K562 (cell line): ENCODE data around the gene DUSP16. TPM values are rescaled to one million over a fixed set of nuclear protein-coding genes. Genes with fewer than 3 reads are reported as not detected.

ENCODE experiments used
- ATAC-seq: fragments of 200-7000 bp; cut with Tn5 transposase; 3 replicates; pipeline ENCODE4 v1.9.1; 2020; ENCODE audit warnings: moderate library complexity
- BruUV-seq: library from RNA; stranded (reverse); fragments of 400-500 nt; replicated peaks from 2 replicates; lab custom pipeline; 2021; lab: Mats Ljungman, UMichigan
- CTCF ChIA-PET: fragments of 300-600 bp; formaldehyde crosslinking; extraction: SDS; loops from one replicate; lab custom pipeline; 2021; ENCODE audit warnings: low intra/inter-chr PET ratio; lab: Yijun Ruan, JAX
- POLR2A ChIA-PET: fragments of 300-600, 350-650 bp; sonication (Branson Sonifier 250); formaldehyde crosslinking; extraction: SDS; loops from one replicate; lab custom pipeline; 2021; ENCODE audit warnings: antibody characterized with exemption, inconsistent platforms; lab: Yijun Ruan, JAX
- DNase-seq, 4 experiments: peaks; one replicate each; pipeline versions ENCODE4 v3.0.0 to v3.0.0-alpha.2; 2011 to 2018; ENCODE audit warnings: low spot score in 3 of 4, mixed read lengths in 3 of 4; ENCODE audit errors: extremely low read depth in 1 of 4
- FAIRE-seq: peaks from 2 replicates; lab custom pipeline; 2011; peaks lifted over from hg19 to GRCh38; lab: Jason Lieb, UNC
- H2AFZ ChIP-seq: 2 replicates; pipeline ENCODE4 v1.6.0; 2011; ENCODE audit warnings: low read depth, low read length, control low read depth, inconsistent platforms
- H3K27ac ChIP-seq: fragments of 200-600 bp; 3 replicates; pipeline ENCODE4 v1.8.0; 2011; ENCODE audit warnings: low read depth, mild to moderate bottlenecking, control low read depth, inconsistent platforms, low read length, moderate library complexity, mixed read lengths; ENCODE audit errors: extremely low read depth
- H3K27me3 ChIP-seq, 2 experiments: fragments of 300-600 bp in 1 of 2; 2 replicates in 1 of 2; 3 replicates in 1 of 2; pipeline versions ENCODE4 v1.6.0 to v1.8.0; 2011; ENCODE audit warnings: inconsistent platforms in 2 of 2, low read length in 2 of 2, mild to moderate bottlenecking in 1 of 2, mixed read lengths in 1 of 2, moderate library complexity in 1 of 2; ENCODE audit not compliant: control insufficient read depth in 2 of 2, insufficient read depth in 2 of 2
- H3K36me3 ChIP-seq: fragments of 300-600 bp; 3 replicates; pipeline ENCODE4 v1.8.0; 2011; ENCODE audit warnings: mild to moderate bottlenecking, low read length, inconsistent platforms; ENCODE audit not compliant: control insufficient read depth, insufficient read depth
- H3K4me1 ChIP-seq, 2 experiments: fragments of 200-600 bp in 1 of 2; replicated peaks in 1 of 2; 2 replicates in 1 of 2; 3 replicates in 1 of 2; pipeline versions ENCODE4 v1.5.1 to v1.8.0; 2011; ENCODE audit warnings: inconsistent platforms in 2 of 2, low read length in 2 of 2, mild to moderate bottlenecking in 1 of 2, mixed read lengths in 1 of 2, moderate library complexity in 1 of 2; ENCODE audit not compliant: control insufficient read depth in 2 of 2, insufficient read depth in 2 of 2
- H3K4me2 ChIP-seq: 2 replicates; pipeline ENCODE4 v1.6.1; 2011; ENCODE audit warnings: low read length, control low read depth, inconsistent platforms, mixed read lengths; ENCODE audit not compliant: insufficient read depth
- H3K4me3 ChIP-seq: fragments of 200-600 bp; sonication (generic), shearing (Covaris generic); 2 replicates; pipeline ENCODE4 v1.5.1; 2016; ENCODE audit warnings: control low read depth, inconsistent platforms
- H3K79me2 ChIP-seq: fragments of 200-600 bp; 3 replicates; pipeline ENCODE4 v1.8.0; 2011; ENCODE audit warnings: low read length, inconsistent platforms; ENCODE audit not compliant: control insufficient read depth, insufficient read depth
- H3K9ac ChIP-seq, 2 experiments: 2 replicates each; pipeline versions ENCODE4 v1.6.0 to v1.6.1; 2011; ENCODE audit warnings: low read depth in 2 of 2, low read length in 2 of 2, control low read depth in 1 of 2, inconsistent platforms in 1 of 2, mild to moderate bottlenecking in 1 of 2, mixed read lengths in 1 of 2; ENCODE audit not compliant: insufficient read depth in 1 of 2
- H3K9me1 ChIP-seq: one replicate; pipeline ENCODE4 v1.6.0; 2011; ENCODE audit warnings: inconsistent platforms, mild to moderate bottlenecking, low read length, moderate library complexity; ENCODE audit not compliant: control insufficient read depth, insufficient read depth
- H3K9me3 ChIP-seq: replicated peaks from 2 replicates; pipeline ENCODE4 v1.5.1; 2011; ENCODE audit warnings: low read depth, low read length, inconsistent platforms; ENCODE audit not compliant: control insufficient read depth, insufficient read depth
- H4K20me1 ChIP-seq: replicated peaks from 2 replicates; pipeline ENCODE4 v1.6.1; 2011; ENCODE audit warnings: low read length, inconsistent platforms, mixed read lengths; ENCODE audit not compliant: control insufficient read depth, insufficient read depth
- FOXA1 ChIP-seq: fragments of 450-650 bp; IDR thresholded peaks from 2 replicates; pipeline ENCODE4 v1.6.1; 2016; ENCODE audit warnings: mild to moderate bottlenecking, borderline replicate concordance
- FOXJ2 ChIP-seq: fragments of 200-800 bp; sonication (Bioruptor generic); IDR thresholded peaks from 2 replicates; pipeline ENCODE4 v1.6.1; 2016; ENCODE audit warnings: missing genetic modification characterization, missing compliant biosample characterization
- MTA2 ChIP-seq: fragments of 450-650 bp; IDR thresholded peaks from 2 replicates; pipeline ENCODE4 v1.6.1; 2016; ENCODE audit warnings: low read depth
- NFIC ChIP-seq: fragments of 450-650 bp; IDR thresholded peaks from 2 replicates; pipeline ENCODE4 v1.6.1; 2017; ENCODE audit warnings: mild to moderate bottlenecking, inconsistent platforms
- NFRKB ChIP-seq: fragments of 450-650 bp; IDR thresholded peaks from 2 replicates; pipeline ENCODE4 v1.6.1; 2016; ENCODE audit warnings: low read depth
- NR2C1 ChIP-seq, 2 experiments: fragments of 450-650 bp; IDR thresholded peaks; 2 replicates each; pipeline ENCODE4 v1.6.1; 2017; ENCODE audit warnings: mild to moderate bottlenecking in 2 of 2, antibody characterized with exemption in 1 of 2, inconsistent platforms in 1 of 2, missing compliant biosample characterization in 1 of 2, missing genetic modification characterization in 1 of 2
- PHF8 ChIP-seq: fragments of 200-600 bp; sonication (generic); IDR thresholded peaks from 2 replicates; pipeline ENCODE4 v1.6.1; 2012; ENCODE audit warnings: mixed run types, mild to moderate bottlenecking, inconsistent platforms, low read length, moderate library complexity, borderline replicate concordance
- POLR2G ChIP-seq: fragments of 200-400 bp; formaldehyde crosslinking; IDR thresholded peaks from 2 replicates; pipeline ENCODE4 v1.6.1; 2017; ENCODE audit warnings: low read depth, mild to moderate bottlenecking, antibody characterized with exemption, low read length, moderate library complexity
- RBFOX2 ChIP-seq: fragments of 200-400 bp; formaldehyde crosslinking; IDR thresholded peaks from 2 replicates; pipeline ENCODE4 v1.6.1; 2017; ENCODE audit warnings: low read depth, mild to moderate bottlenecking, low read length, moderate library complexity
- TAF1 ChIP-seq: IDR thresholded peaks from 2 replicates; pipeline ENCODE4 v1.6.1; 2011; ENCODE audit warnings: mild to moderate bottlenecking, low read length, moderate library complexity; ENCODE audit not compliant: insufficient read depth, control insufficient read depth, severe bottlenecking; ENCODE audit errors: extremely low read depth
- TRIM28 ChIP-seq: fragments of 450-650 bp; IDR thresholded peaks from 2 replicates; pipeline ENCODE4 v1.6.1; 2017
- ZNF407 ChIP-seq: fragments of 450-650 bp; IDR thresholded peaks from 2 replicates; pipeline ENCODE4 v1.6.1; 2016; ENCODE audit warnings: low read depth
- ZNF445 ChIP-seq: fragments of 250-450 bp; sonication (Bioruptor Pico); IDR thresholded peaks from 2 replicates; pipeline ENCODE4 v1.4.0; 2020; ENCODE audit warnings: low read depth, mild to moderate bottlenecking, moderate library complexity
- WGBS: fragments of 100-300 bp; shearing (Covaris generic); methylation state at CpG from one replicate; pipeline ENCODE4 v1.1.6; 2016; ENCODE audit warnings: low coverage, mixed read lengths; ENCODE audit not compliant: insufficient coverage; ENCODE audit errors: missing lambda C conversion rate; 5-methylcytosine and 5-hydroxymethylcytosine counted together
- in situ Hi-C: fragments of 300-500 bp; cut with MboI; formaldehyde crosslinking; loops from 4 replicates; pipeline ENCODE4 v1.15.0; 2018; ENCODE audit warnings: inconsistent platforms, mixed read lengths
- intact Hi-C: fragments of 100-400 bp; cut with micrococcal nuclease; formaldehyde crosslinking; loops from 2 replicates; pipeline ENCODE4 v1.14.2; 2022
- polyA plus RNA-seq, 8 experiments: library from polyadenylated mRNA; depleted of rRNA in 4 of 8; stranded (reverse) in 5 of 8; unstranded in 3 of 8; fragments of >200 nt; fragmentation: Nextera tagmentation in 2 of 8; fragmentation: Illumina TruSeq in 1 of 8; extraction: Ambion mirVana in 2 of 8; extraction: Trizol in 1 of 8; gene quantifications; 2 replicates each; pipeline versions ENCODE4 v1.2.1 to v1.2.3, GENCODE V29; 2011 to 2014; ENCODE audit warnings: inconsistent platforms in 1 of 8, missing spikeins in 1 of 8
- total RNA-seq, 7 experiments: library from RNA; depleted of rRNA in 6 of 7; stranded (reverse); fragments of >200 nt in 6 of 7; fragmentation: Illumina TruSeq in 2 of 7; extraction: Trizol in 2 of 7; gene quantifications; 2 replicates each; pipeline versions ENCODE4 v1.2.1 to v1.2.3, GENCODE V29; 2011 to 2021; ENCODE audit warnings: low replicate concordance in 1 of 7

DUSP16 gene
- total and polyA plus RNA-seq, 9 of the 15 experiments (the other 6 are each of a cell fraction or from before 2014, with no cell fraction given) = 0.70 to 12.3 (median 5.7) TPM

GRCh38 chr12:12562016-12562483, 613 bp downstream of the DUSP16 start:
- CTCF ChIA-PET = no interaction called here
- Histone ChIP-seq H3K9ac (peak overlapping the region; percentile 96 to 100), H3K27ac (peak overlapping the region; percentile 97), H3K36me3 (no peaks in the 10 kb centered on the region), H2AFZ (peak overlapping the region; percentile 62), H3K4me1 (peaks cover 9 to 11% of the 10 kb centered on the region in 2 experiments; a peak in 4 of 5 replicates), H3K9me3 (no peaks in the 10 kb centered on the region), H3K4me3 (peak overlapping the region; percentile 82), H3K4me2 (peak overlapping the region; percentile 90; the same call in 1 of the 2 replicates), H4K20me1 (no peaks in the 10 kb centered on the region), H3K9me1 (no peaks in the 10 kb centered on the region), H3K79me2 (peaks cover 43% of the 10 kb centered on the region), H3K27me3 (no peaks in the 10 kb centered on the region)
- ATAC-seq = peak; percentile 2; the same call in 1 of the 3 replicates
- in situ Hi-C loops = no loop called here
- POLR2A ChIA-PET = no interaction called here
- intact Hi-C loops = loop anchor here (5.0 kb wide), 3 partner anchors 50 to 185 kb away; partner anchors contain the start of gene CREBL2
- peak; percentile 23 to 59 (median 46) for DNase-seq
- BruUV-seq = no TSS peak
- 0% methylated on average over 11 of the region's 45 CpGs for WGBS
- FAIRE-seq = no peak
- TF ChIP-seq MTA2 = no peak
- no peak for TF ChIP-seq FOXA1
- TF ChIP-seq ZNF445 = no peak
- peak; percentile 39; the same call in 1 of the 2 replicates for TF ChIP-seq NFRKB
- no peak for TF ChIP-seq TRIM28
- TF ChIP-seq TAF1 = peak; percentile 15
- TF ChIP-seq NR2C1 (IDR thresholded peaks at IDR 0.05) = no peak
- TF ChIP-seq NR2C1 (tag; IDR thresholded peaks at IDR 0.05) = no peak
- no peak for TF ChIP-seq FOXJ2 (tag)
- TF ChIP-seq RBFOX2 = peak; percentile 80
- peak; percentile 44; the same call in 1 of the 2 replicates for TF ChIP-seq PHF8
- TF ChIP-seq POLR2G = peak; percentile 66
- TF ChIP-seq ZNF407 = no peak
- no peak for TF ChIP-seq NFIC
